ENCODE measurements around the gene ADPRHL1.

The ADPRHL1 gene

DNA sequence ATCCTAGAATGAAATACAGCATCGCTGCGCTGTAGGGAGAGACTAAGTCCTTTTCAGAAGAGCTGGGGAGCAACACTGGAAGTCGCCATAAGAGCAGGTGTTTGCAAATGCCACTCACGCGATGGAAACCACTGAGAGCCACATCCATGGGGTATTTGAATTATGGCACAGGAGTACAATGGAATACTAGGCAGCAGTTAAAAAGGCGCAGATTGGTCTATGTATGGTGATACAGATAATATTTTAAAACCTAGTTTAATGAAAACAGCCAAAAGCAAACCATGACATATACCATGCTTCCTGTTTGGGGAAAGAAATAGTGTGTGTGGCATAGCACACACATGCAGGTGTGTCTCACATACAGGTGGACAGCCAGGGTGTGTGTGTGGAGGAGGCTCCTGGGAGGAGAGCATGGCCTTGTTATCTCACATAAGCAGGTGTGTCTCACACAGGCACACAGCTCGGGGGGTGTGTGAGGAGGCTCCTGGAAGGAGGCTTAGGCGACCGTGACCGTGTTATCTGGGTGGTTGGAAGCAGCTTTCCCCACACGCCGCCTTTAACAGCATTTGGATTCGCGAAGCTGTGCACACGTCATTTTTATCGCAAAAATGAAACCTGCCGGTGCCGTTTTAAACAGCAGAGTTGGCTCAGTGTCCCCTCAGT is 33.6 kb downstream of the ADPRHL1 start:
- no peak for TF ChIP-seq CTCF (IDR thresholded peaks at IDR 0.05; ENCODE audit: low read depth, low read length)
- no peak overlapping the region for H3K4me3 ChIP-seq (ENCODE audit: low read depth, low read length)

DNA sequence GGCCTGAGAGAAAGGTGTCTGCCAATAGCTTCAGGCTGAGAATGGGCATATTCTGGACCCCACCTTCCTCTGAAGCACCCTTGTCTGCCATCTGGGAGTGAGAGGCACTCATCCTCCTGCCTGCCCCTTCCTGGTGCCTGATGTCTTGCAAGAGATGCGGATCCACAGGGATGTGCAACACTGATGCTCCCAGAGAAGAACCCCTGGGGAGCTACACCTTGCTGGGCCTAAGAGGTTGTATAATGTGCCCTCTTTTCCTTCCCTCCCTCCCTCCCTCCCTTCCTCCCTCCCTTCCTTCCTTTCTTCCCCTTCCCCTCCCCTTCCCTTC is 34.6 kb downstream of the ADPRHL1 start:
- TF ChIP-seq CTCF (IDR thresholded peaks at IDR 0.05; ENCODE audit: low read depth, low read length) = no peak
- no peak overlapping the region for H3K4me3 ChIP-seq (ENCODE audit: low read depth, low read length)

GRCh38 chr13:113417836-113418721 is 35.2 kb downstream of the ADPRHL1 start:
- no peak for TF ChIP-seq CTCF (IDR thresholded peaks at IDR 0.05; ENCODE audit: low read depth, low read length)
- H3K4me3 ChIP-seq (ENCODE audit: low read depth, low read length) = no peak overlapping the region

DNA sequence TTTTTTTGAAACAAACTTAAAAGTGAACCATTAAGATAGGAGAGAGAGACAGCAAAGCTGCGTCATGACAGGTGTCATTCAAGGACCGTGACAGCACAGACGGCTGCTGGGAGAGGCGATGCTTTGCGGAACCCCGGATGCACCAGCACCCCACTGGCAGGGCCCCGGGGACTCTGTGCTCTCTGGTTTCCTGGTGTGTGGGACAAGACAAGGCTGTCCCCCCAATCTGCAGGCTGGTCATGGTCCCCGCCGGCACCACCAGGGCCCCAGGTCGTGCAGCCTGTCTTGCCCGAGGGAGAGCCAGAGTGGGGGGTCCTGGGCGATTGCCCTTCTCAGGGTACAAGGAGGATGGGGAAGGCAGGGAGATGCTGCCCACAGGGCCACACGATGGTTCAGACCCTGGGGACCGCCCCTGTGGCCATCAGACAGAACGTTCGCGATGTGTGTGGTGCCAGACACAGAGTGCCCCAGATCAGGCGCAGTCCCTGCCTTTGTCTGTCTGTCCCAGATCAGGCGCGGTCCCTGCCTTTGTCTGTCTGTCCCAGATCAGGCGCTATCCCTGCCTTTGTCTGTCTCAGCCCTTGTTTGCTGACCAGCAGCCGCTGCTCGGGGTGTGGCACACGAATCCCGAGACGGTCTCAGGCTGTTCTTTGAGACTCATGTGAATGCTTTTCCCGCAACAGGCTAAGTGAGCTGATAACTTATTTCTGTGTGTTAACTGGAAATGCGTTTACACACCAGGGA is 36.1 kb downstream of the ADPRHL1 start:
- H3K4me3 ChIP-seq (ENCODE audit: low read depth, low read length) = no peak overlapping the region
- no peak for TF ChIP-seq CTCF (IDR thresholded peaks at IDR 0.05; ENCODE audit: low read depth, low read length)

- H3K4me3 ChIP-seq (ENCODE audit: low read depth, low read length) = no peak overlapping the region
- TF ChIP-seq CTCF (IDR thresholded peaks at IDR 0.05; ENCODE audit: low read depth, low read length) = no peak
These were observed 37.5 kb downstream of the ADPRHL1 start for GRCh38 chr13:113415825-113416224.

GRCh38 chr13:113415032-113415431 is 38.3 kb downstream of the ADPRHL1 start:
- H3K4me3 ChIP-seq (ENCODE audit: low read depth, low read length) = no peak overlapping the region
- no peak for TF ChIP-seq CTCF (IDR thresholded peaks at IDR 0.05; ENCODE audit: low read depth, low read length)
